Neural progenitor cell (in vitro differentiated cells): ENCODE measurements around the gene CSRP3. TPM values are rescaled to one million over a fixed set of nuclear protein-coding genes. Genes with fewer than 3 reads are reported as not detected.
A peak's percentile ranks its signal among the peaks of the same experiment; 100 is the strongest.

Experiments
- DNase-seq: peaks from one replicate; pipeline ENCODE4 v3.0.0-alpha.2; 2016; ENCODE audit warnings: low spot score
- H2AFZ ChIP-seq: fragments of 200-600 bp; sonication (generic); replicated peaks from 2 replicates; pipeline ENCODE4 v1.6.1; 2016; ENCODE audit warnings: antibody characterized with exemption
- H3F3A ChIP-seq: fragments of 200-600 bp; sonication (generic); 2 replicates; pipeline ENCODE4 v1.6.1; 2016; ENCODE audit warnings: antibody characterized with exemption, low read depth
- H3K27ac ChIP-seq: fragments of 200-600 bp; sonication (generic); 2 replicates; pipeline ENCODE4 v1.5.1; 2016; ENCODE audit warnings: mild to moderate bottlenecking
- H3K27me3 ChIP-seq: fragments of 200-600 bp; sonication (generic); 2 replicates; pipeline ENCODE4 v1.6.1; 2016; ENCODE audit warnings: mild to moderate bottlenecking, moderate library complexity
- H3K36me3 ChIP-seq: fragments of 200-600 bp; sonication (generic); 2 replicates; pipeline ENCODE4 v1.5.1; 2016
- H3K4me1 ChIP-seq: fragments of 200-600 bp; sonication (generic); 2 replicates; pipeline ENCODE4 v1.6.1; 2016; ENCODE audit warnings: mixed run types
- H3K4me2 ChIP-seq: fragments of 200-600 bp; sonication (generic); 2 replicates; pipeline ENCODE4 v1.6.1; 2016
- H3K4me3 ChIP-seq: fragments of 200-600 bp; sonication (generic); 2 replicates; pipeline ENCODE4 v1.5.1; 2016
- H3K79me2 ChIP-seq: fragments of 200-600 bp; sonication (generic); 2 replicates; pipeline ENCODE4 v1.6.1; 2016; ENCODE audit warnings: low read depth
- H3K9ac ChIP-seq: fragments of 200-600 bp; sonication (generic); 2 replicates; pipeline ENCODE4 v1.6.1; 2016
- H3K9me3 ChIP-seq: fragments of 200-600 bp; sonication (generic); 2 replicates; pipeline ENCODE4 v1.5.1; 2016; ENCODE audit warnings: low read depth
- H4K20me1 ChIP-seq: fragments of 200-600 bp; sonication (generic); 2 replicates; pipeline ENCODE4 v1.6.1; 2016; ENCODE audit warnings: low read depth
- H3K27ac Mint-ChIP-seq: 3 replicates; pipeline ENCODE4 v1.8.0; 2021; ENCODE audit warnings: mixed read lengths
- H3K27me3 Mint-ChIP-seq: 2 replicates; pipeline ENCODE4 v1.8.0; 2022; ENCODE audit warnings: low read depth, mild to moderate bottlenecking, inconsistent platforms, moderate library complexity, mixed read lengths; ENCODE audit not compliant: insufficient read depth
- H3K36me3 Mint-ChIP-seq: 3 replicates; pipeline ENCODE4 v1.8.0; 2021; ENCODE audit warnings: mixed read lengths
- H3K4me1 Mint-ChIP-seq: 3 replicates; pipeline ENCODE4 v1.8.0; 2021; ENCODE audit warnings: mixed read lengths
- H3K4me3 Mint-ChIP-seq: 3 replicates; pipeline ENCODE4 v1.8.0; 2021; ENCODE audit warnings: mild to moderate bottlenecking, moderate library complexity, mixed read lengths
- H3K9me3 Mint-ChIP-seq: 3 replicates; pipeline ENCODE4 v1.8.0; 2020; ENCODE audit warnings: mixed read lengths
- CTCF ChIP-seq: fragments of 200-600 bp; sonication (generic); IDR thresholded peaks from 2 replicates; pipeline ENCODE4 v1.5.1; 2017; ENCODE audit warnings: antibody characterized with exemption, mild to moderate bottlenecking
- EZH2 ChIP-seq: fragments of 200-600 bp; sonication (generic); IDR thresholded peaks from 2 replicates; pipeline ENCODE4 v1.6.1; 2017; ENCODE audit warnings: antibody characterized with exemption, mild to moderate bottlenecking, moderate library complexity
- EZH2phosphoT487 ChIP-seq: fragments of 200-600 bp; sonication (generic); IDR thresholded peaks from 2 replicates; pipeline ENCODE4 v1.6.1; 2017; ENCODE audit warnings: antibody characterized with exemption
- total RNA-seq: library from RNA; depleted of rRNA; stranded (reverse); fragments of >200 nt; gene quantifications from 2 replicates; pipeline ENCODE4 v1.2.3, GENCODE V29; 2015; ENCODE audit warnings: low replicate concordance

The CSRP3 gene
- total RNA-seq, 1 donor from 2014 or later, result not detected

- H3F3A ChIP-seq, result no peaks in the 10 kb centered on the region
- Mint-ChIP-seq H3K4me1 (no peaks in the 10 kb centered on the region), H3K9me3 (peaks cover 3% of the 10 kb centered on the region), H3K4me3 (no peak overlapping the region), H3K27ac (no peak overlapping the region), H3K36me3 (peaks cover 3% of the 10 kb centered on the region), H3K27me3 (peaks cover 2% of the 10 kb centered on the region)
- H3K4me1 ChIP-seq, result peaks cover 5% of the 10 kb centered on the region
- no peak overlapping the region for H3K27ac ChIP-seq
- H3K27me3 ChIP-seq, result no peaks in the 10 kb centered on the region
- H3K36me3 ChIP-seq, result no peaks in the 10 kb centered on the region
- H3K9ac ChIP-seq, result no peak overlapping the region
- peak overlapping the region; percentile 76 for H2AFZ ChIP-seq
- no peak for DNase-seq
- H4K20me1 ChIP-seq, result no peaks in the 10 kb centered on the region
- H3K4me2 ChIP-seq, result no peak overlapping the region
- TF ChIP-seq EZH2, result no peak
- no peak for TF ChIP-seq EZH2phosphoT487
- TF ChIP-seq CTCF, result no peak
- no peak overlapping the region for H3K4me3 ChIP-seq
- H3K79me2 ChIP-seq, result no peaks in the 10 kb centered on the region
- no peaks in the 10 kb centered on the region for H3K9me3 ChIP-seq
Observed at GRCh38 chr11:19218786-19219460, 17.1 kb upstream of the CSRP3 start.

GRCh38 chr11:19218216-19218615 is 16.4 kb upstream of the CSRP3 start:
- H3K9me3 ChIP-seq, result no peaks in the 10 kb centered on the region
- no peaks in the 10 kb centered on the region for H3K27me3 ChIP-seq
- H3K36me3 ChIP-seq, result no peaks in the 10 kb centered on the region
- no peaks in the 10 kb centered on the region for H3F3A ChIP-seq
- H3K36me3 Mint-ChIP-seq, result peaks cover 3% of the 10 kb centered on the region
- H3K4me3 ChIP-seq, result no peak overlapping the region
- H3K4me1 ChIP-seq, result peaks cover 5% of the 10 kb centered on the region
- H3K27ac Mint-ChIP-seq, result no peak overlapping the region
- no peak overlapping the region for H2AFZ ChIP-seq
- H3K4me3 Mint-ChIP-seq, result no peak overlapping the region
- no peaks in the 10 kb centered on the region for H4K20me1 ChIP-seq
- TF ChIP-seq EZH2 (no peak), CTCF (no peak), EZH2phosphoT487 (no peak)
- peaks cover 3% of the 10 kb centered on the region for H3K9me3 Mint-ChIP-seq
- no peak for DNase-seq
- no peak overlapping the region for H3K27ac ChIP-seq
- H3K79me2 ChIP-seq, result no peaks in the 10 kb centered on the region
- H3K4me2 ChIP-seq, result no peak overlapping the region
- H3K9ac ChIP-seq, result no peak overlapping the region
- no peaks in the 10 kb centered on the region for H3K4me1 Mint-ChIP-seq
- H3K27me3 Mint-ChIP-seq, result peaks cover 2% of the 10 kb centered on the region

- TF ChIP-seq CTCF, result no peak
- TF ChIP-seq EZH2, result no peak
- no peak for TF ChIP-seq EZH2phosphoT487
- Histone ChIP-seq H3K27ac (no peak overlapping the region), H3K9ac (no peak overlapping the region), H4K20me1 (no peaks in the 10 kb centered on the region), H3K9me3 (no peaks in the 10 kb centered on the region), H2AFZ (no peak overlapping the region), H3K4me2 (no peak overlapping the region), H3K4me1 (peaks cover 5% of the 10 kb centered on the region), H3K27me3 (no peaks in the 10 kb centered on the region), H3K36me3 (no peaks in the 10 kb centered on the region), H3K4me3 (no peak overlapping the region), H3K79me2 (no peaks in the 10 kb centered on the region), H3F3A (no peaks in the 10 kb centered on the region)
- no peak for DNase-seq
- H3K27ac Mint-ChIP-seq, result no peak overlapping the region
- H3K27me3 Mint-ChIP-seq, result peaks cover 2% of the 10 kb centered on the region
- H3K4me3 Mint-ChIP-seq, result no peak overlapping the region
- no peaks in the 10 kb centered on the region for H3K4me1 Mint-ChIP-seq
- no peaks in the 10 kb centered on the region for H3K9me3 Mint-ChIP-seq
- no peaks in the 10 kb centered on the region for H3K36me3 Mint-ChIP-seq
Observed at GRCh38 chr11:19216709-19217374, 15.1 kb upstream of the CSRP3 start.
